IPS DF 19.7 (cell line): ENCODE results near the gene KLRB1.
"Not testable (repeated sequence)": the region's sequence is repeated elsewhere in the genome, so short reads cannot be mapped to it uniquely, and the experiment has no call there.

Experiments
- DNase-seq: peaks from one replicate; pipeline ENCODE4 v3.0.0-alpha.2; 2013; ENCODE audit warnings: low read depth, low spot score

Gene KLRB1

GRCh38 chr12:9607716-9608115 is at the start of gene KLRB1:
Gene KLRB1 (minus strand): TSS chr12:9607916. CDS start chr12:9607839, 77 bp downstream.
- no peak for DNase-seq

- DNase-seq = no peak
These were observed 43.6 kb upstream of the KLRB1 start for GRCh38 chr12:9651265-9651729.

- DNase-seq = no peak
These were observed 42.4 kb upstream of the KLRB1 start for GRCh38 chr12:9650151-9650576.

- DNase-seq = no peak
These were observed 41.8 kb upstream of the KLRB1 start for GRCh38 chr12:9649532-9649940.

GRCh38 chr12:9648701-9649531 is 41.2 kb upstream of the KLRB1 start:
- DNase-seq = no peak

- peak; percentile 50 for DNase-seq
These were observed 40.3 kb upstream of the KLRB1 start for GRCh38 chr12:9647825-9648700.

GRCh38 chr12:9646794-9647781 is 39.4 kb upstream of the KLRB1 start:
- DNase-seq = no peak

- DNase-seq = not testable (repeated sequence)
These were observed 37.4 kb upstream of the KLRB1 start for GRCh38 chr12:9644985-9645551.

- DNase-seq = no peak
These were observed 35.5 kb upstream of the KLRB1 start for GRCh38 chr12:9643266-9643660.

GRCh38 chr12:9642606-9643265 is 35.0 kb upstream of the KLRB1 start:
- DNase-seq = no peak

- DNase-seq = no peak
These were observed 32.3 kb upstream of the KLRB1 start for GRCh38 chr12:9640024-9640423.

GRCh38 chr12:9636851-9637206 is 29.1 kb upstream of the KLRB1 start:
- no peak for DNase-seq

- no peak for DNase-seq
These were observed 28.6 kb upstream of the KLRB1 start for GRCh38 chr12:9636150-9636850.

GRCh38 chr12:9634969-9635754 is 27.4 kb upstream of the KLRB1 start:
- no peak for DNase-seq

- no peak for DNase-seq
These were observed 26.6 kb upstream of the KLRB1 start for GRCh38 chr12:9634177-9634803.

- no peak for DNase-seq
These were observed 25.1 kb upstream of the KLRB1 start for GRCh38 chr12:9632766-9633165.

- no peak for DNase-seq
These were observed 19.1 kb upstream of the KLRB1 start for GRCh38 chr12:9626821-9627220.

GRCh38 chr12:9626291-9626690 is 18.6 kb upstream of the KLRB1 start:
- no peak for DNase-seq

GRCh38 chr12:9625019-9625418 is 17.3 kb upstream of the KLRB1 start:
- no peak for DNase-seq
